ENCODE data around the gene MEGF11. TPM values are rescaled to one million over a fixed set of nuclear protein-coding genes. Genes with fewer than 3 reads are reported as not detected.

The MEGF11 gene
- total RNA-seq, 1 donor from 2014 or later = 0.77 TPM

- H3K4me1 Mint-ChIP-seq (ENCODE audit: unreplicated experiment) = no peaks in the 10 kb centered on the region
- no peak for DNase-seq (ENCODE audit: low spot score)
- TF ChIP-seq, protein P1, sequence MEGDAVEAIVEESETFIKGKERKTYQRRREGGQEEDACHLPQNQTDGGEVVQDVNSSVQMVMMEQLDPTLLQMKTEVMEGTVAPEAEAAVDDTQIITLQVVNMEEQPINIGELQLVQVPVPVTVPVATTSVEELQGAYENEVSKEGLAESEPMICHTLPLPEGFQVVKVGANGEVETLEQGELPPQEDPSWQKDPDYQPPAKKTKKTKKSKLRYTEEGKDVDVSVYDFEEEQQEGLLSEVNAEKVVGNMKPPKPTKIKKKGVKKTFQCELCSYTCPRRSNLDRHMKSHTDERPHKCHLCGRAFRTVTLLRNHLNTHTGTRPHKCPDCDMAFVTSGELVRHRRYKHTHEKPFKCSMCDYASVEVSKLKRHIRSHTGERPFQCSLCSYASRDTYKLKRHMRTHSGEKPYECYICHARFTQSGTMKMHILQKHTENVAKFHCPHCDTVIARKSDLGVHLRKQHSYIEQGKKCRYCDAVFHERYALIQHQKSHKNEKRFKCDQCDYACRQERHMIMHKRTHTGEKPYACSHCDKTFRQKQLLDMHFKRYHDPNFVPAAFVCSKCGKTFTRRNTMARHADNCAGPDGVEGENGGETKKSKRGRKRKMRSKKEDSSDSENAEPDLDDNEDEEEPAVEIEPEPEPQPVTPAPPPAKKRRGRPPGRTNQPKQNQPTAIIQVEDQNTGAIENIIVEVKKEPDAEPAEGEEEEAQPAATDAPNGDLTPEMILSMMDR (IDR thresholded peaks at IDR 0.05; ENCODE audit: unreplicated experiment) = no peak
- peaks cover 2% of the 10 kb centered on the region for H3K27me3 Mint-ChIP-seq (ENCODE audit: unreplicated experiment)
- no peak overlapping the region for H3K27ac Mint-ChIP-seq (ENCODE audit: unreplicated experiment)
- no peaks in the 10 kb centered on the region for H3K9me3 Mint-ChIP-seq (ENCODE audit: unreplicated experiment)
- H3K36me3 Mint-ChIP-seq (ENCODE audit: low read depth, unreplicated experiment) = no peaks in the 10 kb centered on the region
- H3K4me3 Mint-ChIP-seq (ENCODE audit: unreplicated experiment) = no peak overlapping the region
Measured at GRCh38 chr15:65953622-65954021, 299.9 kb downstream of the MEGF11 start.

DNA sequence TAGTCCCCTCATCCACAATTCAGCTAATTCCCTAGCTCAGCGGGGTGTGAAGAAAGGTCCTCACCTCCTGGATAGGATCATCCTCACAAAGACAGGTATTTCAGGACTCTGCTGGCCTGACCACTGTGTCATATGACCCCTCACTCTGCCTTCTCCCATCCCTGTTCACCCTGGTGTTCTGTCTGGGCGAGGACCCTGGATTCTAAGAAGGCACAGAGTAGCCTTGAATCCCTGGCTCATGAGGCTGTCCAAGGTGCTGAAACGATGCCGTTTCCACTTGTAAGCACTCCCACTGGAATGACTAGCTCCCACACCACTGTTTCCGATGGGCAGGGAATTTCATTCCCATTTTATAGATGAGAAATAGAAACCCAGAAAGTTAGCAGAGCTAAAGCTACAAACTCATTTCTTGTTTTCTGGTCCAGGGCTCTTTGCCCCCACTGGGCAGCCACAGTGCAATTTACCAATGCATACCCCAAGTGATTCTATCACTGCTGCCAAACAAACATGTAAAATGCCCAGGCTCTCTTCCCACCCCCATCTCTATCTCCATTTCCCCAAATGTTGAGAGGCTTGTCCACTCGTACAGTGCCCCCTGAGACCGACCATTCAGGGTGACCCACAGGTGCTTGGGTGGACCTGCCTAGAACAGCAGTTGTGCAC is 301.0 kb downstream of the MEGF11 start:
- H3K4me1 Mint-ChIP-seq (ENCODE audit: unreplicated experiment) = no peaks in the 10 kb centered on the region
- no peak overlapping the region for H3K4me3 Mint-ChIP-seq (ENCODE audit: unreplicated experiment)
- peak; percentile 71 for DNase-seq (ENCODE audit: low spot score)
- H3K36me3 Mint-ChIP-seq (ENCODE audit: low read depth, unreplicated experiment) = no peaks in the 10 kb centered on the region
- H3K27ac Mint-ChIP-seq (ENCODE audit: unreplicated experiment) = no peak overlapping the region
- H3K27me3 Mint-ChIP-seq (ENCODE audit: unreplicated experiment) = peaks cover 2% of the 10 kb centered on the region
- TF ChIP-seq, protein P1 (IDR thresholded peaks at IDR 0.05; ENCODE audit: unreplicated experiment) = no peak
- H3K9me3 Mint-ChIP-seq (ENCODE audit: unreplicated experiment) = no peaks in the 10 kb centered on the region

DNA sequence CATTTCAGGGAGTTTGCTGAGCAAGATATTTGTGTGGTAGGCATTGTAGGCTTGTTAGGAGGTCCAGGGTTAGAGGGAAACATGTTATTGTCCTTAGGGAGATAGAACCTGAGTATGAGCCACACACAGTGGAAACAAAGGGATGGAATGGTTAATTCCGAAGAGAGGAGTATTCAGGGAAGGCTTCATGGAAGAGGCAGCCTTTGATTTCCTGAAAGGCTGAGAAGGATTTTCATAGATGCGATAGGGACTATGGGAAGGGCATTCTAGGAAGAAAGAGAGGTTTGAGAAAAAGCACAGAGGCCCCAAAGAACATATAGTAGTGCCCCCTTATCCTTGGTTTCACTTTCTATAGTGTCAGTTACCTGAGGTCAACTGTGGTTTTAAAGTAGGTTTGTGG is 302.5 kb downstream of the MEGF11 start:
- no peaks in the 10 kb centered on the region for H3K9me3 Mint-ChIP-seq (ENCODE audit: unreplicated experiment)
- no peak for DNase-seq (ENCODE audit: low spot score)
- H3K4me3 Mint-ChIP-seq (ENCODE audit: unreplicated experiment) = no peak overlapping the region
- no peaks in the 10 kb centered on the region for H3K4me1 Mint-ChIP-seq (ENCODE audit: unreplicated experiment)
- peaks cover 2% of the 10 kb centered on the region for H3K27me3 Mint-ChIP-seq (ENCODE audit: unreplicated experiment)
- TF ChIP-seq, protein P1 (IDR thresholded peaks at IDR 0.05; ENCODE audit: unreplicated experiment) = no peak
- H3K27ac Mint-ChIP-seq (ENCODE audit: unreplicated experiment) = no peak overlapping the region
- H3K36me3 Mint-ChIP-seq (ENCODE audit: low read depth, unreplicated experiment) = no peaks in the 10 kb centered on the region

DNA sequence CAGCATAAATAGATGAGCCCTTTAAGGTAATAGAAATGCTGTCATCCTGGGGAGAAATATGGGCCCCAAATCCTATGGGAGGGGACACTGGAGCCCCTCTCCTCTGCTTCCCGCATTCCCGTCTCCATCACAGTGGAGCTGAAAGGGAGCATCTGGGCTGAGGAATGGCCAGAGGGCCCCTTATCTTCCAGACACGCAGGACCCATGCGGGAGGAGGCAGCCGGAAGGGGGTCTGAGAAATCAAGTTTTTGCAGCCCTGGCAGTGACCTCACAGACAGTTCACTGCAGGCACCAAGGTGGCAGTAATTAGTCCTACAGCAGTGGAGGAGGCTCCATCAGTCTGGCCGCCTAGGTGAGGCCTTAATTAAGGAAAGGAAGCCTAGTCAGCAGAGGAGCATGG is 304.1 kb downstream of the MEGF11 start:
- no peaks in the 10 kb centered on the region for H3K36me3 Mint-ChIP-seq (ENCODE audit: low read depth, unreplicated experiment)
- no peak overlapping the region for H3K4me3 Mint-ChIP-seq (ENCODE audit: unreplicated experiment)
- no peak for DNase-seq (ENCODE audit: low spot score)
- peaks cover 2% of the 10 kb centered on the region for H3K27me3 Mint-ChIP-seq (ENCODE audit: unreplicated experiment)
- no peaks in the 10 kb centered on the region for H3K4me1 Mint-ChIP-seq (ENCODE audit: unreplicated experiment)
- no peak overlapping the region for H3K27ac Mint-ChIP-seq (ENCODE audit: unreplicated experiment)
- H3K9me3 Mint-ChIP-seq (ENCODE audit: unreplicated experiment) = no peaks in the 10 kb centered on the region
- TF ChIP-seq, protein P1 (IDR thresholded peaks at IDR 0.05; ENCODE audit: unreplicated experiment) = no peak

- Mint-ChIP-seq H3K27ac (ENCODE audit: unreplicated experiment) (no peak overlapping the region), H3K36me3 (ENCODE audit: low read depth, unreplicated experiment) (no peaks in the 10 kb centered on the region), H3K4me3 (ENCODE audit: unreplicated experiment) (no peak overlapping the region), H3K9me3 (ENCODE audit: unreplicated experiment) (no peaks in the 10 kb centered on the region), H3K4me1 (ENCODE audit: unreplicated experiment) (no peaks in the 10 kb centered on the region), H3K27me3 (ENCODE audit: unreplicated experiment) (peaks cover 2% of the 10 kb centered on the region)
- DNase-seq (ENCODE audit: low spot score) = no peak
- TF ChIP-seq, protein P1 (IDR thresholded peaks at IDR 0.05; ENCODE audit: unreplicated experiment) = no peak
Measured at GRCh38 chr15:65949011-65949410, 304.5 kb downstream of the MEGF11 start.
